ENCODE results near the gene FAM204A. TPM values are rescaled to one million over a fixed set of nuclear protein-coding genes. Genes with fewer than 3 reads are reported as not detected.

Gene FAM204A
- total and polyA plus RNA-seq, 2 of the 13 experiments (the other 11 are each of a cell fraction or from before 2014, with no cell fraction given) = 9.2 to 61.0 TPM

GRCh38 chr10:118341791-118342637 lies at the start of gene FAM204A (continued):
- TF ChIP-seq ZBTB4 (CRISPR knock-in tag; IDR thresholded peaks at IDR 0.05; ENCODE audit: borderline replicate concordance) (no peak), TP53 (CRISPR knock-in tag; conservative IDR thresholded peaks at IDR 0.05) (no peak), GZF1 (CRISPR knock-in tag; IDR thresholded peaks at IDR 0.05) (0 out of 2 replicates have a peak, but pooled peaks have one; percentile 32), THAP11 (CRISPR knock-in tag; IDR thresholded peaks at IDR 0.05) (peak; percentile 89), CENPBD1 (CRISPR knock-in tag; IDR thresholded peaks at IDR 0.05; ENCODE audit: borderline replicate concordance, low read depth) (no peak), ZNF510 (CRISPR knock-in tag; IDR thresholded peaks at IDR 0.05; ENCODE audit: low read depth) (no peak), ZFP1 (CRISPR knock-in tag; IDR thresholded peaks at IDR 0.05) (no peak), TOPORS (CRISPR knock-in tag; IDR thresholded peaks at IDR 0.05) (no peak), GATAD2A (CRISPR knock-in tag; IDR thresholded peaks at IDR 0.05) (no peak), ZNF232 (CRISPR knock-in tag; IDR thresholded peaks at IDR 0.05; ENCODE audit: borderline replicate concordance) (no peak), ARNTL (CRISPR knock-in tag; IDR thresholded peaks at IDR 0.05) (0 out of 2 replicates have a peak, but pooled peaks have one; percentile 26), ZNF75D (CRISPR knock-in tag; IDR thresholded peaks at IDR 0.05; ENCODE audit: borderline replicate concordance) (0 out of 2 replicates have a peak, but pooled peaks have one; percentile 26), MIER2 (CRISPR knock-in tag; IDR thresholded peaks at IDR 0.05) (no peak), ZMAT5 (CRISPR knock-in tag; IDR thresholded peaks at IDR 0.05; ENCODE audit: borderline replicate concordance, low read depth) (0 out of 2 replicates have a peak, but pooled peaks have one; percentile 53), ZNF251 (CRISPR knock-in tag; IDR thresholded peaks at IDR 0.05) (no peak), BATF2 (CRISPR knock-in tag; IDR thresholded peaks at IDR 0.05) (no peak), ZBTB39 (CRISPR knock-in tag; IDR thresholded peaks at IDR 0.05) (no peak), ZNF598 (CRISPR knock-in tag; IDR thresholded peaks at IDR 0.05; ENCODE audit: borderline replicate concordance) (no peak), ZFP90 (CRISPR knock-in tag; IDR thresholded peaks at IDR 0.05; ENCODE audit: borderline replicate concordance) (no peak), HDAC2 (CRISPR knock-in tag; IDR thresholded peaks at IDR 0.05) (peak; percentile 33), CHCHD3 (CRISPR knock-in tag; IDR thresholded peaks at IDR 0.05) (no peak)
